WTC11 (cell line): ENCODE data around the gene TMEM178B. TPM values are rescaled to one million over a fixed set of nuclear protein-coding genes. Genes with fewer than 3 reads are reported as not detected.

Experiments
- ATAC-seq: fragments of 200-7000 bp; cut with Tn5 transposase; 2 replicates; pipeline ENCODE4 v1.10.0; 2021; ENCODE audit warnings: mild to moderate bottlenecking, moderate library complexity
- CTCF ChIA-PET: fragments of 300-600 bp; sonication (Branson Sonifier 250); formaldehyde crosslinking; loops from one replicate; lab custom pipeline; 2021; ENCODE audit warnings: antibody characterized with exemption; lab: Charles Lee
- POLR2A ChIA-PET: fragments of 350-600 bp; sonication (Branson Sonifier 250); formaldehyde crosslinking; loops from one replicate; lab custom pipeline; 2021; ENCODE audit warnings: antibody characterized with exemption; lab: Charles Lee
- DNase-seq: peaks from one replicate; pipeline ENCODE4 v3.0.0; 2021; ENCODE audit warnings: low spot score
- H3K27ac Mint-ChIP-seq: 2 replicates; pipeline ENCODE4 v1.8.0; 2021; ENCODE audit warnings: mixed read lengths
- H3K27me3 Mint-ChIP-seq: 2 replicates; pipeline ENCODE4 v1.8.0; 2021; ENCODE audit warnings: low read depth, mild to moderate bottlenecking, moderate library complexity, mixed read lengths
- H3K36me3 Mint-ChIP-seq: 2 replicates; pipeline ENCODE4 v1.8.0; 2021; ENCODE audit warnings: mixed read lengths
- H3K4me1 Mint-ChIP-seq: 2 replicates; pipeline ENCODE4 v1.8.0; 2022; ENCODE audit warnings: mixed read lengths
- H3K4me3 Mint-ChIP-seq: 2 replicates; pipeline ENCODE4 v1.8.0; 2021; ENCODE audit warnings: mild to moderate bottlenecking, moderate library complexity, mixed read lengths
- H3K9me3 Mint-ChIP-seq: 2 replicates; pipeline ENCODE4 v1.8.0; 2021; ENCODE audit warnings: mixed read lengths
- ATF1 ChIP-seq: sonication (generic); formaldehyde crosslinking; IDR thresholded peaks from 2 replicates; pipeline ENCODE4 v1.8.1; 2023; ENCODE audit warnings: mild to moderate bottlenecking, moderate library complexity, missing genetic modification reagents
- CREB1 ChIP-seq: sonication (generic); formaldehyde crosslinking; IDR thresholded peaks from 2 replicates; pipeline ENCODE4 v1.8.0; 2023; ENCODE audit warnings: mild to moderate bottlenecking, missing genetic modification reagents
- ESRRA ChIP-seq: sonication (generic); formaldehyde crosslinking; IDR thresholded peaks from 2 replicates; pipeline ENCODE4 v1.8.1; 2022; ENCODE audit warnings: mild to moderate bottlenecking, missing genetic modification reagents, borderline replicate concordance
- FOXP1 ChIP-seq: sonication (generic); formaldehyde crosslinking; IDR thresholded peaks from 2 replicates; pipeline ENCODE4 v1.8.0; 2022; ENCODE audit warnings: missing genetic modification reagents, mild to moderate bottlenecking, moderate library complexity, borderline replicate concordance
- GRHL2 ChIP-seq: fragments of 250-450 bp; sonication (Bioruptor Pico); IDR thresholded peaks from 2 replicates; pipeline ENCODE4 v1.8.0; 2022; ENCODE audit warnings: mild to moderate bottlenecking, moderate library complexity; ENCODE audit not compliant: insufficient replicate concordance, severe bottlenecking
- GTF2I ChIP-seq: fragments of 250-450 bp; sonication (Bioruptor Pico); conservative IDR thresholded peaks from 2 replicates; pipeline ENCODE4 v1.4.0; 2021; ENCODE audit warnings: mild to moderate bottlenecking
- IRF2 ChIP-seq: sonication (generic); formaldehyde crosslinking; IDR thresholded peaks from 2 replicates; pipeline ENCODE4 v1.8.0; 2022; ENCODE audit warnings: low read depth, missing genetic modification reagents, borderline replicate concordance
- JUN ChIP-seq: sonication (generic); formaldehyde crosslinking; IDR thresholded peaks from 2 replicates; pipeline ENCODE4 v1.8.0; 2023; ENCODE audit warnings: mild to moderate bottlenecking, missing genetic modification reagents
- MYBL2 ChIP-seq: sonication (generic); formaldehyde crosslinking; IDR thresholded peaks from 2 replicates; pipeline ENCODE4 v1.8.1; 2023; ENCODE audit warnings: mild to moderate bottlenecking, moderate library complexity, missing genetic modification reagents
- NR2C2 ChIP-seq: sonication (generic); formaldehyde crosslinking; IDR thresholded peaks from 2 replicates; pipeline ENCODE4 v1.8.0; 2022; ENCODE audit warnings: mild to moderate bottlenecking, missing genetic modification reagents
- NR3C1 ChIP-seq: sonication (generic); formaldehyde crosslinking; conservative IDR thresholded peaks from 2 replicates; pipeline ENCODE4 v1.8.1; 2023; ENCODE audit warnings: low read depth, mild to moderate bottlenecking, missing genetic modification reagents
- RELA ChIP-seq: sonication (generic); formaldehyde crosslinking; IDR thresholded peaks from 2 replicates; pipeline ENCODE4 v1.8.1; 2022; ENCODE audit warnings: missing genetic modification reagents, mild to moderate bottlenecking, borderline replicate concordance
- SP1 ChIP-seq: sonication (generic); formaldehyde crosslinking; conservative IDR thresholded peaks from 2 replicates; pipeline ENCODE4 v1.8.1; 2022; ENCODE audit warnings: missing genetic modification reagents
- TEAD1 ChIP-seq: sonication (generic); formaldehyde crosslinking; IDR thresholded peaks from 2 replicates; pipeline ENCODE4 v1.8.0; 2022; ENCODE audit warnings: mild to moderate bottlenecking, missing genetic modification reagents
- ZNF121 ChIP-seq: sonication (generic); formaldehyde crosslinking; IDR thresholded peaks from 2 replicates; pipeline ENCODE4 v1.8.0; 2023; ENCODE audit warnings: missing genetic modification reagents
- ZNF219 ChIP-seq: sonication (generic); formaldehyde crosslinking; IDR thresholded peaks from 2 replicates; pipeline ENCODE4 v1.8.0; 2023; ENCODE audit warnings: missing genetic modification reagents, mild to moderate bottlenecking, borderline replicate concordance
- ZNF263 ChIP-seq: sonication (generic); formaldehyde crosslinking; IDR thresholded peaks from 2 replicates; pipeline ENCODE4 v1.8.1; 2022; ENCODE audit warnings: low read depth, mild to moderate bottlenecking, moderate library complexity, missing genetic modification reagents
- ZNF671 ChIP-seq: fragments of 250-450 bp; sonication (Bioruptor Pico); IDR thresholded peaks from 2 replicates; pipeline ENCODE4 v1.8.0; 2021; ENCODE audit warnings: mild to moderate bottlenecking
- total RNA-seq: library from RNA; stranded (reverse); gene quantifications from 3 replicates; pipeline ENCODE4 v1.2.3, GENCODE V29; 2021
- TF ChIP-seq, protein P1 (sequence below): fragments of 250-450 bp; sonication (Bioruptor Pico); IDR thresholded peaks from 2 replicates; pipeline ENCODE4 v1.9.0; 2021; ENCODE audit warnings: mild to moderate bottlenecking, borderline replicate concordance
- TF ChIP-seq, protein P2 (sequence below): fragments of 250-450 bp; sonication (Bioruptor Pico); IDR thresholded peaks from 2 replicates; pipeline ENCODE4 v1.9.0; 2021; ENCODE audit warnings: moderate library complexity, mild to moderate bottlenecking, inconsistent platforms, borderline replicate concordance
- TF ChIP-seq, protein P3 (sequence below): sonication (generic); formaldehyde crosslinking; IDR thresholded peaks from 2 replicates; pipeline ENCODE4 v1.8.1; 2022; ENCODE audit warnings: mild to moderate bottlenecking, missing genetic modification reagents, moderate library complexity, borderline replicate concordance
- TF ChIP-seq, protein P4 (sequence below): sonication (generic); formaldehyde crosslinking; IDR thresholded peaks from 2 replicates; pipeline ENCODE4 v1.8.1; 2022; ENCODE audit warnings: mild to moderate bottlenecking, moderate library complexity, missing genetic modification reagents
- TF ChIP-seq, protein P5 (sequence below): sonication (generic); formaldehyde crosslinking; IDR thresholded peaks from 2 replicates; pipeline ENCODE4 v1.8.1; 2023; ENCODE audit warnings: mild to moderate bottlenecking, missing genetic modification reagents, moderate library complexity
- TF ChIP-seq, protein P6 (sequence below): sonication (generic); formaldehyde crosslinking; IDR thresholded peaks from 2 replicates; pipeline ENCODE4 v1.8.0; 2023; ENCODE audit warnings: mild to moderate bottlenecking, missing genetic modification reagents

The TMEM178B gene
- total RNA-seq, 1 experiment from 2014 or later = 20.4 TPM

DNA sequence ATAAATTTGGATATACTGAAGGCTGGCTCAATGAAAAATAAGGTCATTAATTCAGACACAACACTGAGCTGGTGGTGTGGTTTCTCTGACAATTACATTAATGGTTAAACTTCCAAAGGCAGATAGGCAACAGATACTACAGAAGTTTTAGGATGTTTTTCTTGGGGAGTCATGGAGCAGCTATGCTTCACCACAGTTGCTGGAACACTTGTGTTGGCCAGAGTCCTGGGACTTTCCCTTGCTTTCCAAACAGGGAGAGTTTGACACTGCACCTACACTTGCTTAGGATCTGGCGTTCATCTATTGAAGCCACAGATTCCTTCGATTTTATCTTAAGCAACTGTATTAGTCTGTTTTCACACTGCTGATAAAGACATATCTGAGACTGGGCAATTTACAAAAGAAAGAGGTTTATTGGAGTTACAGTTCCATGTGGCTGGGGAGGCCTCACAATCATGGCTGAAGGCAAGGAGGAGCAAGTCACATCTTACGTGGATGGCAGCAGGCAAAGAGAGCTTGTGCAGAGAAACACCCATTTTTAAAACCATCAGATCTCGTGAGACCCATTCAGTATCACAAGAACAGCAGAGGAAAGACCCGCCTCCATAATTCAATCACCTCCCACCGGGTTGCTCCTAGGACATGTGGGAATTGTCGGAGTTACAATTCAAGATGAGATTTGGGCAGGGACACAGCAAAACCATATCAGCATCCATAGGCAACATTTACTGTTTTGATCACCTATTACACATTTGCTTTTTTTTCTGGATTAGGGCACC, 27.8 kb upstream of the TMEM178B start:
- H3K27me3 Mint-ChIP-seq = no peaks in the 10 kb centered on the region
- peaks cover 7% of the 10 kb centered on the region for H3K9me3 Mint-ChIP-seq
- H3K4me1 Mint-ChIP-seq = 0 out of 2 replicates have a peak, but pooled peaks cover 2% of the 10 kb centered on the region
- no peak for DNase-seq
- no peak overlapping the region for H3K4me3 Mint-ChIP-seq
- no peak overlapping the region for H3K27ac Mint-ChIP-seq
- no peak for TF ChIP-seq ATF1 (CRISPR knock-in tag)
- no peak for TF ChIP-seq ZNF121 (CRISPR knock-in tag)
- TF ChIP-seq ZNF263 (CRISPR knock-in tag) = no peak
- no peak for TF ChIP-seq SP1 (CRISPR knock-in tag)
- no peak for TF ChIP-seq RELA (CRISPR knock-in tag)
- TF ChIP-seq NR2C2 (CRISPR knock-in tag) = no peak
- TF ChIP-seq, protein P1, sequence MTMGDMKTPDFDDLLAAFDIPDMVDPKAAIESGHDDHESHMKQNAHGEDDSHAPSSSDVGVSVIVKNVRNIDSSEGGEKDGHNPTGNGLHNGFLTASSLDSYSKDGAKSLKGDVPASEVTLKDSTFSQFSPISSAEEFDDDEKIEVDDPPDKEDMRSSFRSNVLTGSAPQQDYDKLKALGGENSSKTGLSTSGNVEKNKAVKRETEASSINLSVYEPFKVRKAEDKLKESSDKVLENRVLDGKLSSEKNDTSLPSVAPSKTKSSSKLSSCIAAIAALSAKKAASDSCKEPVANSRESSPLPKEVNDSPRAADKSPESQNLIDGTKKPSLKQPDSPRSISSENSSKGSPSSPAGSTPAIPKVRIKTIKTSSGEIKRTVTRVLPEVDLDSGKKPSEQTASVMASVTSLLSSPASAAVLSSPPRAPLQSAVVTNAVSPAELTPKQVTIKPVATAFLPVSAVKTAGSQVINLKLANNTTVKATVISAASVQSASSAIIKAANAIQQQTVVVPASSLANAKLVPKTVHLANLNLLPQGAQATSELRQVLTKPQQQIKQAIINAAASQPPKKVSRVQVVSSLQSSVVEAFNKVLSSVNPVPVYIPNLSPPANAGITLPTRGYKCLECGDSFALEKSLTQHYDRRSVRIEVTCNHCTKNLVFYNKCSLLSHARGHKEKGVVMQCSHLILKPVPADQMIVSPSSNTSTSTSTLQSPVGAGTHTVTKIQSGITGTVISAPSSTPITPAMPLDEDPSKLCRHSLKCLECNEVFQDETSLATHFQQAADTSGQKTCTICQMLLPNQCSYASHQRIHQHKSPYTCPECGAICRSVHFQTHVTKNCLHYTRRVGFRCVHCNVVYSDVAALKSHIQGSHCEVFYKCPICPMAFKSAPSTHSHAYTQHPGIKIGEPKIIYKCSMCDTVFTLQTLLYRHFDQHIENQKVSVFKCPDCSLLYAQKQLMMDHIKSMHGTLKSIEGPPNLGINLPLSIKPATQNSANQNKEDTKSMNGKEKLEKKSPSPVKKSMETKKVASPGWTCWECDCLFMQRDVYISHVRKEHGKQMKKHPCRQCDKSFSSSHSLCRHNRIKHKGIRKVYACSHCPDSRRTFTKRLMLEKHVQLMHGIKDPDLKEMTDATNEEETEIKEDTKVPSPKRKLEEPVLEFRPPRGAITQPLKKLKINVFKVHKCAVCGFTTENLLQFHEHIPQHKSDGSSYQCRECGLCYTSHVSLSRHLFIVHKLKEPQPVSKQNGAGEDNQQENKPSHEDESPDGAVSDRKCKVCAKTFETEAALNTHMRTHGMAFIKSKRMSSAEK (CRISPR knock-in tag) = no peak
- TF ChIP-seq, protein P2, sequence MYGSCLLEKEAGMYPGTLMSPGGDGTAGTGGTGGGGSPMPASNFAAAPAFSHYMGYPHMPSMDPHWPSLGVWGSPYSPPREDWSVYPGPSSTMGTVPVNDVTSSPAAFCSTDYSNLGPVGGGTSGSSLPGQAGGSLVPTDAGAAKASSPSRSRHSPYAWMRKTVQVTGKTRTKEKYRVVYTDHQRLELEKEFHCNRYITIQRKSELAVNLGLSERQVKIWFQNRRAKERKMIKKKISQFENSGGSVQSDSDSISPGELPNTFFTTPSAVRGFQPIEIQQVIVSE (CRISPR knock-in tag) = no peak
- no peak for TF ChIP-seq GTF2I (CRISPR knock-in tag)
- TF ChIP-seq, protein P3, sequence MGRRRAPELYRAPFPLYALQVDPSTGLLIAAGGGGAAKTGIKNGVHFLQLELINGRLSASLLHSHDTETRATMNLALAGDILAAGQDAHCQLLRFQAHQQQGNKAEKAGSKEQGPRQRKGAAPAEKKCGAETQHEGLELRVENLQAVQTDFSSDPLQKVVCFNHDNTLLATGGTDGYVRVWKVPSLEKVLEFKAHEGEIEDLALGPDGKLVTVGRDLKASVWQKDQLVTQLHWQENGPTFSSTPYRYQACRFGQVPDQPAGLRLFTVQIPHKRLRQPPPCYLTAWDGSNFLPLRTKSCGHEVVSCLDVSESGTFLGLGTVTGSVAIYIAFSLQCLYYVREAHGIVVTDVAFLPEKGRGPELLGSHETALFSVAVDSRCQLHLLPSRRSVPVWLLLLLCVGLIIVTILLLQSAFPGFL (CRISPR knock-in tag) = no peak
- TF ChIP-seq, protein P4, sequence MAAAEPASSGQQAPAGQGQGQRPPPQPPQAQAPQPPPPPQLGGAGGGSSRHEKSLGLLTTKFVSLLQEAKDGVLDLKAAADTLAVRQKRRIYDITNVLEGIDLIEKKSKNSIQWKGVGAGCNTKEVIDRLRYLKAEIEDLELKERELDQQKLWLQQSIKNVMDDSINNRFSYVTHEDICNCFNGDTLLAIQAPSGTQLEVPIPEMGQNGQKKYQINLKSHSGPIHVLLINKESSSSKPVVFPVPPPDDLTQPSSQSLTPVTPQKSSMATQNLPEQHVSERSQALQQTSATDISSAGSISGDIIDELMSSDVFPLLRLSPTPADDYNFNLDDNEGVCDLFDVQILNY (CRISPR knock-in tag) = no peak
- TF ChIP-seq, protein P5, sequence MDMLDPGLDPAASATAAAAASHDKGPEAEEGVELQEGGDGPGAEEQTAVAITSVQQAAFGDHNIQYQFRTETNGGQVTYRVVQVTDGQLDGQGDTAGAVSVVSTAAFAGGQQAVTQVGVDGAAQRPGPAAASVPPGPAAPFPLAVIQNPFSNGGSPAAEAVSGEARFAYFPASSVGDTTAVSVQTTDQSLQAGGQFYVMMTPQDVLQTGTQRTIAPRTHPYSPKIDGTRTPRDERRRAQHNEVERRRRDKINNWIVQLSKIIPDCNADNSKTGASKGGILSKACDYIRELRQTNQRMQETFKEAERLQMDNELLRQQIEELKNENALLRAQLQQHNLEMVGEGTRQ (CRISPR knock-in tag) = no peak
- no peak for TF ChIP-seq TEAD1 (CRISPR knock-in tag)
- no peak for TF ChIP-seq MYBL2
- ChIA-PET CTCF (no interaction called here), POLR2A (no interaction called here)
- ATAC-seq = no peak
- no peaks in the 10 kb centered on the region for H3K36me3 Mint-ChIP-seq

DNA sequence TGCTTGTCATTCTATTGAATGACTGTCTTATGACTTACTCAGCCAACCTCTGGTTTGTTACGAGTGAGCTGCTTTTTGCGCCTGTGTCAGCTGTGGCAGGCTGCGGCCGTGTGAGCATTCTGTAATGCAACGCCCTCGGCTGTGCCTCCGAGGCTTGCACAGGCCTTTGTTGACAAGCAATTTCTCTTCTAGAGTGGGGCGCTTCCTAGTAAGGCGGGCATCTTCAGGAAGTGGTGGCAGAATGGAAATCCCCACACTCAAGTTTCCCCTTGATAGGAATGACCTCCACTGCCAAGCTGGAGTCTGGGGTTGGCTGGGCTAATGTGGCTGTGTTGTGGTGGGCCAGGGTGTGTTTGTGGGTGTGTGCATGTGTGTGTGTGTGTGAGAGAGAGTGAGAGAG, 20.2 kb upstream of the TMEM178B start:
- Mint-ChIP-seq H3K9me3 (0 out of 2 replicates have a peak, but pooled peaks cover 4% of the 10 kb centered on the region), H3K27me3 (no peaks in the 10 kb centered on the region), H3K4me1 (no peaks in the 10 kb centered on the region), H3K27ac (peak overlapping the region; percentile 4; the same call in 1 of the 2 replicates), H3K4me3 (no peak overlapping the region), H3K36me3 (no peaks in the 10 kb centered on the region)
- DNase-seq (no peak), ATAC-seq (no peak)
- TF ChIP-seq ATF1 (CRISPR knock-in tag) (no peak), CREB1 (CRISPR knock-in tag) (no peak), ZNF671 (CRISPR knock-in tag) (no peak), IRF2 (CRISPR knock-in tag) (no peak), TEAD1 (CRISPR knock-in tag) (no peak), JUN (CRISPR knock-in tag) (no peak), FOXP1 (CRISPR knock-in tag) (no peak), NR3C1 (no peak), ZNF219 (CRISPR knock-in tag) (no peak), ESRRA (CRISPR knock-in tag) (no peak), GRHL2 (CRISPR knock-in tag) (no peak), GTF2I (CRISPR knock-in tag) (no peak)
- TF ChIP-seq, protein P6, sequence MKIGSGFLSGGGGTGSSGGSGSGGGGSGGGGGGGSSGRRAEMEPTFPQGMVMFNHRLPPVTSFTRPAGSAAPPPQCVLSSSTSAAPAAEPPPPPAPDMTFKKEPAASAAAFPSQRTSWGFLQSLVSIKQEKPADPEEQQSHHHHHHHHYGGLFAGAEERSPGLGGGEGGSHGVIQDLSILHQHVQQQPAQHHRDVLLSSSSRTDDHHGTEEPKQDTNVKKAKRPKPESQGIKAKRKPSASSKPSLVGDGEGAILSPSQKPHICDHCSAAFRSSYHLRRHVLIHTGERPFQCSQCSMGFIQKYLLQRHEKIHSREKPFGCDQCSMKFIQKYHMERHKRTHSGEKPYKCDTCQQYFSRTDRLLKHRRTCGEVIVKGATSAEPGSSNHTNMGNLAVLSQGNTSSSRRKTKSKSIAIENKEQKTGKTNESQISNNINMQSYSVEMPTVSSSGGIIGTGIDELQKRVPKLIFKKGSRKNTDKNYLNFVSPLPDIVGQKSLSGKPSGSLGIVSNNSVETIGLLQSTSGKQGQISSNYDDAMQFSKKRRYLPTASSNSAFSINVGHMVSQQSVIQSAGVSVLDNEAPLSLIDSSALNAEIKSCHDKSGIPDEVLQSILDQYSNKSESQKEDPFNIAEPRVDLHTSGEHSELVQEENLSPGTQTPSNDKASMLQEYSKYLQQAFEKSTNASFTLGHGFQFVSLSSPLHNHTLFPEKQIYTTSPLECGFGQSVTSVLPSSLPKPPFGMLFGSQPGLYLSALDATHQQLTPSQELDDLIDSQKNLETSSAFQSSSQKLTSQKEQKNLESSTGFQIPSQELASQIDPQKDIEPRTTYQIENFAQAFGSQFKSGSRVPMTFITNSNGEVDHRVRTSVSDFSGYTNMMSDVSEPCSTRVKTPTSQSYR (CRISPR knock-in tag) = no peak
- POLR2A ChIA-PET = no interaction called here
- CTCF ChIA-PET = no interaction called here
